Activated gamma-delta T cell treated with anti-CD3 and anti-CD28 coated beads, Interleukin-2, amount 50 U/mL, for 16 hours (primary cell): ENCODE measurements around the gene GRWD1.

Experiments used
- DNase-seq: peaks from one replicate; pipeline ENCODE4 v3.0.0-alpha.2; 2020; ENCODE audit warnings: low read depth

The GRWD1 gene

DNA sequence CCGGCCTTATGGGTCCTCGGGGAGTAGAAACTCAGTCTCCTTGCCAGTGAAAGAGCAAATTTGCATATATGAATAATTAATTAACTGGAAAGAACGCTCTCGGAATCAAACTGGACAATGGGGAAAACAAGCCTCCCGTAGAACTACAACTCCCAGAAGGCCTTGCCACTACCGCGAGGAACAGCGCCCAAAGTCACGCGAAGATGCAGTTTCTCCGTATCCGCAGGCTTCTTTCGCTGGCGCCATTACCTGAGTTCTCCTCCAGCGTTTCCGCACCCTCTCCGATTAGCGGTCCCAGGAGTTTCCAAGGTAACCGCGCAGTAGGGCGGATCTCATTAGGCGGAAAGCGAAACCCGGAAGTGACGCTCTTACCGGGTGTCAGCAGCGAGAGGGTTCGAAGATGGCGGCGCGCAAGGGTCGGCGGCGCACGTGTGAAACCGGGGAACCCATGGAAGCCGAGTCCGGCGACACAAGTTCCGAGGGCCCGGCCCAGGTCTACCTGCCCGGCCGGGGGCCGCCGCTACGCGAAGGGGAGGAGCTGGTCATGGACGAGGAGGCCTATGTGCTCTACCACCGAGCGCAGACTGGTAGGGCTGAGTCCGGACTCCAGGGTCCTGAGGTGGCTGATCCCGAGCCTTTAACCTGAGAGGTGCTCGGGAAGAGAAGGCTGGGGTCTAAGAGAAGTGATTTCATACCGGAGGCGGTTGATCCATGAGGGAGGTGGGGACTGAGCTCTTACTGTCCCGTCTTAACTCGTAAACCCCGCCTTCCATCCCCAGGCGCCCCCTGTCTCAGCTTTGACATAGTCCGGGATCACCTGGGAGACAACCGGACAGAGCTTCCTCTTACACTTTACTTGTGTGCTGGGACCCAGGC, at the start of gene GRWD1:
Gene GRWD1, plus strand, starts transcription at position 378 of the 876 bp plus-strand sequence. Its CDS starts 23 bp downstream, at position 401.
- peak; percentile 88 for DNase-seq

GRCh38 chr19:48396016-48396823, 49.6 kb upstream of the GRWD1 start:
- no peak for DNase-seq

GRCh38 chr19:48396824-48397176, 49.0 kb upstream of the GRWD1 start:
- no peak for DNase-seq

GRCh38 chr19:48397263-48398101, 48.3 kb upstream of the GRWD1 start:
- no peak for DNase-seq

DNA sequence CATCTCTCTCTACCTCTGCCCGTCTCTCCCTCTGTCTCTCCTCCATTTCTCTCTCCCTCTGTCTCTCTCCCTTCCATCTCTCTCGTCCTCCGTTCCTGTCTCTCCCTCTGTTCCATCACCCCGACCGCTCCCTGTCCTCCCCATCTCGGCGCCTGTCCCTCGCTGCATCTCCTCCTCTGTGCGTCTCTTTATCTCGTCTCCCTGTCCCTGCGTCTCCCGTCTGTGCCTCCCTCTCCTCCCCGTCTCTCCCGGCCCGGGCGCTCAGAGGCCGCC, 47.7 kb upstream of the GRWD1 start:
- DNase-seq: no peak

GRCh38 chr19:48398375-48399235, 47.2 kb upstream of the GRWD1 start:
- peak; percentile 75 for DNase-seq

- peak; percentile 18 for DNase-seq
These were observed 45.6 kb upstream of the GRWD1 start for GRCh38 chr19:48400018-48400742.

DNA sequence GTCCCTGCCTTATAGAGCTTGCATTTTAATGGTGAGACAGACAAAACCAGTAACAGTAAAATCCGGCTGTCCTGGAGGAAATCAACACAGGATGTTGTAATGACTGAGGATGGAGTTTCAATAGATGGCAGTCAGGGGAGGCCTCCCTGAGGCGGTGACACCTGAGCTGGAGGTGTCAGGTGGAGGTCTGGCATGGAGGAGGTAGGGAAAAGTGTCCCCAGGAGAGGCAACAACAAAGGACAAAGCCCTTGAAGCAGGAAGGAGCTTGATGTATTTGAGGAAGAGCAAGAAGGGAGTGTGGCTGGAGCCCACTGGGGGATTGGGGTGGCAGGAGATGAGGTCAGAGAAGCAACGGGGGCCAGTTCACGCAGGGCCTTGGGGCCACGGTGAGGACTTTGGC, 44.5 kb upstream of the GRWD1 start:
- DNase-seq: no peak

DNA sequence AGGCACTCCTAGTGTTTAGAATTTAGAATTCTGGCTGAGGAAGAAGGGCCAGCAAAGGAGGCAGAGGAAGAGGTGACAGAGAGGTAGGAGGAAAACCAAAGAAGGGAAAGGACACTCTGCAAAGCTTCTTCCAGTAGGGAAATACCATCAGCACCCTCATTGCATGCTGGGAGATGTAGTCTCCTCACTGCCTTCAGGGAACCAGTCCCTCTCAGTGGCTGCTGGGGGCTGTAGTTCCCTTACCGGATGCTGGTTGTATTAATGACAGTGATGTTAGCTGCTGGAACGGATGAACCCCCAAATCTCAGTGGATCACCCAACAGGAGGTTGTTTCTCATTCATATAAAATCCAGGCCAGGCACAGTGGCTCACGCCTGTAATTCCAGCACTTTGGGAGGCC, 42.2 kb upstream of the GRWD1 start:
- peak; percentile 12 for DNase-seq

- no peak for DNase-seq
These were observed 40.6 kb upstream of the GRWD1 start for GRCh38 chr19:48405010-48405659.

DNA sequence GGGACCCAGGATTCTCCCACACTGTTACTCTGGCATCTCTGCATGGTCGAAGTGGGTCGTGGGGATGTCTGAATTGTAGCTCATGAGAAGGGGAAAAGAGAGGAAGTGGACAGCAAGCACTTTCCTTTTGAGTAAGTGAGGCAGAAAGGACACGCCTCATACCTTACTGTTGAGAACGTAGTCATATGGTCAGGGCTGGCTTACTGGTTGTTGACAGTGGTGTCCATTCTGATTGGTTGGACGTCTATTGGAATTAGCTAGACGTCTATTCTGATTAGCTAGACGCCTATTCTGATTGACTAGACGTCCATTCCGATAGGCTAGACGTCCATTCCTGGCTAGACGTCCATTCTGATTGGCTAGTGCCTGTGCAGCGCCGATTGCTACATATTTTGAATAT, 39.9 kb upstream of the GRWD1 start:
- DNase-seq: no peak

DNA sequence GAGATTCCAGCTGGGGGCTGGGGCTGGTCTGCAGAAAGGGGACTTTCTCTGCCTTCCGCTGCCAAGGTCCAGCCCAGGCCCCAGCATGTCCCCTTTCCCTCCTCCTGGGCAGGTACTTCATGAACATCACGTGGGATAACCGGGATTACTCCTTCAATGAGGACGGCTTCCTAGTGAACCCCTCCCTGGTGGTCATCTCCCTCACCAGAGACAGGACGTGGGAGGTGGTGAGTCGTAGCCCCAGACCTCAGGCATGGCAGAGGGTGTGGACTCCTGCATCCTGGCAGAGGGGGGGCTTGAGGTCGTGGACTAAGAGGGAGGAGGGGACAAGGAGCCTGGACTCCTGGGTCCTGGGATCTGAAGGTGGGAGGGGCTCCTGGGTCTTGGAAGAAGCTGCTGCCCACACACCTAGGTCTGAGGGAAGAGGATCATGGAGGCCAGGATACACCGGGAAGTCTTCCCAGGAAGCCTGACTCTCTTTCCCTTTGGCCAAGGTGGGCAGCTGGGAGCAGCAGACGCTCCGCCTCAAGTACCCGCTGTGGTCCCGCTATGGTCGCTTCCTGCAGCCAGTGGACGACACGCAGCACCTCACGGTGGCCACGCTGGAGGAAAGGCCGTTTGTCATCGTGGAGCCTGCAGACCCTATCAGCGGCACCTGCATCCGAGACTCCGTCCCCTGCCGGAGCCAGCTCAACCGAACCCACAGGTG, 31.8 kb upstream of the GRWD1 start:
- DNase-seq: no peak

GRCh38 chr19:48415395-48415794, 30.4 kb upstream of the GRWD1 start:
- peak; percentile 50 for DNase-seq

- no peak for DNase-seq
These were observed 30.0 kb upstream of the GRWD1 start for GRCh38 chr19:48415806-48416221.

DNA sequence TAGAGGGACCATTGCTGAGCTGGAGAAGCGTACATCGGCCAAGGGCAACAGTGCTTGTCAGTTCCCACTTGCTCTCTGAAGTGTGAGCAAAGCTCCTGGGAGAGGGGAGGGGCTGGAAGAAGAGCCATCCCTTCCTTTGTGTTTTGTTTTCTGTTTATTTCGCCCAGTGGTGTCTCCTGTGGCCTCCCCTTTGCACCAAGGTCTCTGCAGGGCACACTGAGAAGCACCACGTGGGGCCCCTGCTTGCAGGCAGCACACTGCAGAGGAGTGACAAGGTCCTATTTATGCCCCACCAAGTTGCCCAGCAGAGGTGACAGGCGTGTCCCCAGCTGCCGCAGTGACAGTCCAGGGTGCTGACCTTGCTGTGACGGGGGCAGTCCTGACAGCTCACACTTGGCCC, 28.4 kb upstream of the GRWD1 start:
- DNase-seq: no peak

DNA sequence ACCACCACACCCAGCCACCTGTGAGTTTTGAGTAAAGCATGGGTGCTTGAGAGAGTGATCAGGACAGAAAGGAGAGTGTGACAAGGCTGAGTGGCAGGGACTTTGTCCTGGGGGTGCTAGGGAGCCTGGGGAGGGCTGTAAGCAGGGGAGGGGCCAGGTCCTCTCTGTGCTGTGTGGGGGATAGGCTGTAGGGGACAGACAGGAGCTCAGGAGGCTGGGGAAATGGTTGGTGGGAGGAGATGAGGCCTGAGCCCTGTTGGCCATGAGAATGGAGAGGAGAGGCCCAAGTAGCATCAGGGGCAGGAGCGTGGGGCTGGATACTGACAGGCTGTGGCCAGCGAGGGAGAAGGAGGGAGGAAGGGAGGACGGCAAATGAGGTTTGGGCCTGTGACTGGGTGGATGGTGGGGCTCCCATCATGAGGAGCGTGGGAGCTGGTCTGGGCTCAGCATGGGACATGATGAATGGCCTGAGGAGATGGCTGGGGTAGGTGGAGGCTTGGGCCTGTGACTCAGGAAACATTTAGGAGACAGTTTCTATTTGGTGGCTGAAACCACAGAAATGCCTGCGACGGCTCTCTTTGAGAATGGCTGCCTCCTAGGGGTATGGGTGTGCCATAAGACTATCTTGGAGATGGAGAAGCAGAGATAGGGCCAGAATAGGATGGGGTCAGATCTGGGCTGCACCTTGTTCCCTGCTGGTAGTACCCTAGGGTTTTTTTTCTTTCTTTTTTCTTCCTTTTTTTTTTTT, 27.3 kb upstream of the GRWD1 start:
- DNase-seq: no peak

- DNase-seq: peak; percentile 60
These were observed 26.4 kb upstream of the GRWD1 start for GRCh38 chr19:48419158-48419920.

- no peak for DNase-seq
These were observed 24.2 kb upstream of the GRWD1 start for GRCh38 chr19:48421548-48421947.
